ENCODE data around the gene CADPS2. TPM values are rescaled to one million over a fixed set of nuclear protein-coding genes. Genes with fewer than 3 reads are reported as not detected.

The CADPS2 gene
- total and polyA plus RNA-seq, 8 donors = 7.0 to 57.8 (median 29.7) TPM

- Histone ChIP-seq H3K36me3 (peaks cover 0 to 33% (median 4%) of the 10 kb centered on the region in 4 donors), H3K4me3 (no peak overlapping the region), H3K9me3 (no peaks in the 10 kb centered on the region), H3K27me3 (no peaks in the 10 kb centered on the region), H3K4me1 (no peaks in the 10 kb centered on the region), H3K27ac (no peak overlapping the region)
- WGBS, 5 donors = 54 to 71% (median 58%) methylated on average over 4 of the region's 4 CpGs
- DNase-seq = no peak
- TF ChIP-seq POLR2A (IDR thresholded peaks at IDR 0.05) (no peak), CTCF (IDR thresholded peaks at IDR 0.05) (no peak), EP300 (IDR thresholded peaks at IDR 0.05) (no peak), POLR2AphosphoS5 (IDR thresholded peaks at IDR 0.05) (no peak)
- intact Hi-C loops (cut with DNase I; ENCODE audit: low total_unique reads) = no loop called here
These were observed 484.0 kb downstream of the CADPS2 start for GRCh38 chr7:122402235-122402634.

DNA sequence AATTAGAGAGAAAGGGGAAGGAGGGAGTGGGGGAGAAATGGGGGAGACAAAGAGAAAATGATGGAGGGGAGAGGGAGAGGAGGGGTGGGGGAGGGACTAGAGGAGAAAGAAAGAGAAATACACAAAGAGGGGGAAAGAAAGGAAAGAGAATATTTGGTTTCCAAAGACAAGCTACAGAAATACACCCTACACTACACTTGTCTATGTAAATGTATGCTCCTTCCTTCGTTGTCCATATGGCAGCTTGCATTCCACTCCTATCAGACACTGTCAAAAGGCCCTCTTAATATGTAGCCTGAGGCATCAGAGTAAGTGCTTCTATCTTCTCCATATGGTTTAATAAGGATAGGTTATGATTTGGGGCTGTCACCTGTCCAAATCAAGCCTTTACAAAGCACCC, 488.9 kb downstream of the CADPS2 start:
- no peak for DNase-seq
- Histone ChIP-seq H3K4me3 (no peak overlapping the region), H3K27ac (no peak overlapping the region), H3K36me3 (peaks cover 0 to 10% (median 0%) of the 10 kb centered on the region in 4 donors), H3K9me3 (no peaks in the 10 kb centered on the region), H3K4me1 (no peaks in the 10 kb centered on the region), H3K27me3 (no peaks in the 10 kb centered on the region)
- intact Hi-C loops (cut with DNase I; ENCODE audit: low total_unique reads) = no loop called here
- WGBS, 5 donors = 56 to 85% (median 67%) methylated on average over 1 of the region's 1 CpG
- no peak for TF ChIP-seq POLR2AphosphoS5 (IDR thresholded peaks at IDR 0.05)
- TF ChIP-seq EP300 (IDR thresholded peaks at IDR 0.05) = no peak
- no peak for TF ChIP-seq CTCF (IDR thresholded peaks at IDR 0.05)
- no peak for TF ChIP-seq POLR2A (IDR thresholded peaks at IDR 0.05)

GRCh38 chr7:122394512-122394911, 491.7 kb downstream of the CADPS2 start:
- no peak for TF ChIP-seq EP300 (IDR thresholded peaks at IDR 0.05)
- Histone ChIP-seq H3K27me3 (no peaks in the 10 kb centered on the region), H3K9me3 (no peaks in the 10 kb centered on the region), H3K4me1 (no peaks in the 10 kb centered on the region), H3K4me3 (no peak overlapping the region), H3K36me3 (peaks cover 0 to 5% (median 0%) of the 10 kb centered on the region in 4 donors), H3K27ac (no peak overlapping the region)
- intact Hi-C loops (cut with DNase I; ENCODE audit: low total_unique reads) = no loop called here
- no peak for DNase-seq

GRCh38 chr7:122384528-122384927, 501.7 kb downstream of the CADPS2 start:
- WGBS, 5 donors = 79 to 91% (median 88%) methylated on average over 1 of the region's 1 CpG
- intact Hi-C loops (cut with DNase I; ENCODE audit: low total_unique reads) = no loop called here
- Histone ChIP-seq H3K4me1 (no peaks in the 10 kb centered on the region), H3K36me3 (peaks cover 0 to 36% (median 8%) of the 10 kb centered on the region in 4 donors), H3K27me3 (no peaks in the 10 kb centered on the region), H3K4me3 (no peak overlapping the region), H3K27ac (no peak overlapping the region), H3K9me3 (no peaks in the 10 kb centered on the region)
- TF ChIP-seq POLR2AphosphoS5 (IDR thresholded peaks at IDR 0.05) (no peak), EP300 (IDR thresholded peaks at IDR 0.05) (no peak), CTCF (IDR thresholded peaks at IDR 0.05) (no peak), POLR2A (IDR thresholded peaks at IDR 0.05) (no peak)
- DNase-seq = no peak

DNA sequence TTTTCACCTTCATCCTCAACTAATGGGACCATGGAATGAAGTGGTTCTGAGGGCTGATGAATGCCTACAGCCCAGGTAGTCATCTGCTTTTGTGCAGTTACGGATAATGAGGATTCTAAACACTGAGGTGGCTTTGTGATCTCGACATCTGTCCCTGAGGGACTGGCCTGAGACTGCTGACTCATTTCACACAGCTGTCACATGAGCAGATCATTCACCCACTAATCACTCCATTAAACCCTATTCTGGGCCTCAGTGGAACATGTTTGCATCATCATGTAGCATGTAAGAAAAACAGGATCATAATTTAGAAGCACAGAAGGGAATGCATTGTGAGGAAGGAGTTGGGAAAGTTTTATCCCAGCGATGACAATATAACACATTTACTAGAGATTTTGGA, 502.3 kb downstream of the CADPS2 start:
- no peaks in the 10 kb centered on the region for H3K27me3 ChIP-seq
- intact Hi-C loops (cut with DNase I; ENCODE audit: low total_unique reads) = no loop called here
- WGBS, 5 donors = 50 to 90% (median 75%) methylated on average over 3 of the region's 3 CpGs
- H3K4me3 ChIP-seq = no peak overlapping the region
- DNase-seq = no peak
- H3K9me3 ChIP-seq = no peaks in the 10 kb centered on the region
- H3K27ac ChIP-seq = no peak overlapping the region
- no peaks in the 10 kb centered on the region for H3K4me1 ChIP-seq
- peaks cover 0 to 33% (median 8%) of the 10 kb centered on the region in 4 donors for H3K36me3 ChIP-seq
- TF ChIP-seq POLR2A (IDR thresholded peaks at IDR 0.05) (no peak), CTCF (IDR thresholded peaks at IDR 0.05) (no peak), POLR2AphosphoS5 (IDR thresholded peaks at IDR 0.05) (no peak), EP300 (IDR thresholded peaks at IDR 0.05) (no peak)
